CD8-positive, alpha-beta memory T cell (primary cell): Measurements from ENCODE around the gene UCKL1. TPM values are rescaled to one million over a fixed set of nuclear protein-coding genes. Genes with fewer than 3 reads are reported as not detected.
A peak's percentile ranks its signal among the peaks of the same experiment; 100 is the strongest.

Experiments used
- CTCF ChIA-PET: fragments of 350-600 bp; sonication (Branson Sonifier 250); formaldehyde crosslinking; loops from one replicate; lab custom pipeline; 2021; ENCODE audit warnings: antibody characterized with exemption; lab: Charles Lee
- POLR2A ChIA-PET: fragments of 350-600 bp; sonication (Branson Sonifier 250); formaldehyde crosslinking; loops from one replicate; lab custom pipeline; 2021; ENCODE audit warnings: antibody characterized with exemption; lab: Charles Lee
- DNase-seq, 5 donors: peaks; one replicate each; pipeline versions ENCODE4 v3.0.0 to v3.0.0-alpha.2; 2020 to 2022; ENCODE audit warnings: mixed read lengths in 1 of 5
- H3K27ac ChIP-seq: one replicate; pipeline ENCODE4 v1.7.0; 2013; ENCODE audit warnings: low read depth, mild to moderate bottlenecking, low read length, moderate library complexity
- H3K27me3 ChIP-seq: 2 replicates; pipeline ENCODE4 v1.7.0; 2013; ENCODE audit warnings: low read length, mild to moderate bottlenecking; ENCODE audit not compliant: insufficient read depth, poor library complexity, severe bottlenecking
- H3K36me3 ChIP-seq: 2 replicates; pipeline ENCODE4 v1.7.0; 2013; ENCODE audit warnings: mild to moderate bottlenecking, low read length, moderate library complexity; ENCODE audit not compliant: insufficient read depth
- H3K4me1 ChIP-seq: 2 replicates; pipeline ENCODE4 v1.7.0; 2013; ENCODE audit warnings: mild to moderate bottlenecking, low read length, moderate library complexity; ENCODE audit not compliant: insufficient read depth
- H3K4me3 ChIP-seq: 2 replicates; pipeline ENCODE4 v1.7.0; 2013; ENCODE audit warnings: mild to moderate bottlenecking, low read length
- H3K9me3 ChIP-seq: 2 replicates; pipeline ENCODE4 v1.7.0; 2013; ENCODE audit warnings: mild to moderate bottlenecking, low read length
- H3K27ac Mint-ChIP-seq, 8 donors: one replicate each; pipeline ENCODE4 v1.8.0; 2020 to 2021; ENCODE audit warnings: mixed read lengths in 8 of 8, mild to moderate bottlenecking in 6 of 8, inconsistent platforms in 3 of 8, moderate library complexity in 3 of 8
- H3K27me3 Mint-ChIP-seq, 2 donors: one replicate each; pipeline ENCODE4 v1.8.0; 2020 to 2021; ENCODE audit warnings: mixed read lengths in 2 of 2, mild to moderate bottlenecking in 1 of 2, moderate library complexity in 1 of 2
- H3K36me3 Mint-ChIP-seq, 3 donors: one replicate each; pipeline ENCODE4 v1.8.0; 2020 to 2021; ENCODE audit warnings: mixed read lengths in 3 of 3, inconsistent platforms in 1 of 3, mild to moderate bottlenecking in 1 of 3
- H3K4me1 Mint-ChIP-seq, 3 donors: one replicate each; pipeline ENCODE4 v1.8.0; 2020 to 2021; ENCODE audit warnings: mixed read lengths in 3 of 3, inconsistent platforms in 1 of 3, mild to moderate bottlenecking in 1 of 3
- H3K4me3 Mint-ChIP-seq, 7 donors: one replicate each; pipeline ENCODE4 v1.8.0; 2020 to 2021; ENCODE audit warnings: mixed read lengths in 7 of 7, mild to moderate bottlenecking in 6 of 7, moderate library complexity in 4 of 7, inconsistent platforms in 2 of 7
- H3K9me3 Mint-ChIP-seq, 5 donors: one replicate each; pipeline ENCODE4 v1.8.0; 2020 to 2022; ENCODE audit warnings: mixed read lengths in 5 of 5, mild to moderate bottlenecking in 3 of 5, moderate library complexity in 2 of 5, inconsistent platforms in 1 of 5
- polyA plus RNA-seq: library from polyadenylated mRNA; unstranded; fragments of 300-500 nt; fragmentation: Illumina TruSeq; gene quantifications from one replicate; pipeline ENCODE4 v1.2.3, GENCODE V29; 2021
- total RNA-seq, 2 experiments: library from RNA; stranded (reverse); gene quantifications; one replicate each; pipeline ENCODE4 v1.2.3, GENCODE V29; 2021

The UCKL1 gene
- total and polyA plus RNA-seq, 3 experiments from 2014 or later, result 34.5 to 36.2 (median 35.7) TPM

GRCh38 chr20:63956664-63957003 is 418 bp upstream of the UCKL1 start:
- Histone ChIP-seq H3K4me1 (peaks cover 26% of the 10 kb centered on the region), H3K27ac (peak overlapping the region; percentile 35), H3K36me3 (no peaks in the 10 kb centered on the region), H3K4me3 (peak overlapping the region; percentile 51), H3K27me3 (no peaks in the 10 kb centered on the region), H3K9me3 (no peaks in the 10 kb centered on the region)
- Mint-ChIP-seq H3K4me3 (peak overlapping the region; percentile 77 to 92 (median 86)), H3K27me3 (no peaks in the 10 kb centered on the region), H3K36me3 (peaks cover 0 to 18% (median 0%) of the 10 kb centered on the region in 3 donors), H3K9me3 (no peaks in the 10 kb centered on the region), H3K27ac (peak overlapping the region in 7 of 8 donors; percentile 46 to 87 (median 78)), H3K4me1 (peaks cover 22 to 42% (median 22%) of the 10 kb centered on the region in 3 donors)
- POLR2A ChIA-PET, result interaction anchor here (0.6 to 2.0 kb wide), 7 partner anchors 23 to 436 kb away, joined by 3 to 18 read pairs (median 4); partner anchors contain the start of genes ARFRP1, OPRL1, PPDPF and PRPF6
- DNase-seq, result no peak
- CTCF ChIA-PET, result interaction anchor here (0.8 to 3.4 kb wide), 6 partner anchors 12 to 460 kb away, joined by 3 to 14 read pairs (median 4); partner anchors contain the start of genes PRPF6 and SAMD10

GRCh38 chr20:63955281-63955826 is 862 bp downstream of the UCKL1 start:
- H3K4me1 Mint-ChIP-seq, result peaks cover 22 to 47% (median 23%) of the 10 kb centered on the region in 3 donors
- CTCF ChIA-PET, result interaction anchor here (1.5 to 3.4 kb wide), 2 partner anchors 25 to 84 kb away, joined by 7 to 14 read pairs; partner anchors contain the start of genes PRPF6 and SAMD10
- H3K27me3 ChIP-seq, result no peaks in the 10 kb centered on the region
- no peaks in the 10 kb centered on the region for H3K9me3 ChIP-seq
- no peaks in the 10 kb centered on the region for H3K36me3 ChIP-seq
- POLR2A ChIA-PET, result interaction anchor here (0.9 kb wide), 1 partner anchor 435 kb away, joined by 3 read pairs; the partner anchor contains the start of gene PPDPF
- DNase-seq, result peak in 2 of 5 donors; percentile 25 to 37
- peak overlapping the region; percentile 73 to 92 (median 80) for H3K4me3 Mint-ChIP-seq
- peak overlapping the region; percentile 79 for H3K27ac ChIP-seq
- H3K4me1 ChIP-seq, result peaks cover 26% of the 10 kb centered on the region
- H3K9me3 Mint-ChIP-seq, result no peaks in the 10 kb centered on the region
- H3K27ac Mint-ChIP-seq, result peak overlapping the region in 6 of 8 donors; percentile 12 to 83 (median 62)
- no peaks in the 10 kb centered on the region for H3K27me3 Mint-ChIP-seq
- peaks cover 0 to 11% (median 0%) of the 10 kb centered on the region in 3 donors for H3K36me3 Mint-ChIP-seq
- H3K4me3 ChIP-seq, result peak overlapping the region; percentile 74

- Mint-ChIP-seq H3K4me1 (peaks cover 31 to 60% (median 34%) of the 10 kb centered on the region in 3 donors), H3K27me3 (no peaks in the 10 kb centered on the region), H3K36me3 (peaks cover 0 to 6% (median 0%) of the 10 kb centered on the region in 3 donors), H3K4me3 (peak overlapping the region; percentile 66 to 91 (median 80)), H3K27ac (peak overlapping the region; percentile 19 to 85 (median 68)), H3K9me3 (no peaks in the 10 kb centered on the region)
- Histone ChIP-seq H3K27me3 (no peaks in the 10 kb centered on the region), H3K27ac (no peak overlapping the region), H3K4me1 (peaks cover 38% of the 10 kb centered on the region), H3K36me3 (no peaks in the 10 kb centered on the region), H3K9me3 (no peaks in the 10 kb centered on the region), H3K4me3 (no peak overlapping the region)
- DNase-seq, result no peak
- ChIA-PET CTCF (interaction anchor here (1.5 to 3.4 kb wide), 2 partner anchors 26 to 85 kb away, joined by 7 to 14 read pairs; partner anchors contain the start of genes PRPF6 and SAMD10), POLR2A (no interaction called here)
Measured at GRCh38 chr20:63953764-63954429, 2.3 kb downstream of the UCKL1 start.

- peaks cover 49% of the 10 kb centered on the region for H3K4me1 ChIP-seq
- no peaks in the 10 kb centered on the region for H3K27me3 ChIP-seq
- H3K27me3 Mint-ChIP-seq, result no peaks in the 10 kb centered on the region
- H3K36me3 ChIP-seq, result no peaks in the 10 kb centered on the region
- peak overlapping the region in 2 of 7 donors; percentile 19 to 91 for H3K4me3 Mint-ChIP-seq
- no peak overlapping the region for H3K27ac ChIP-seq
- no peaks in the 10 kb centered on the region for H3K9me3 ChIP-seq
- peaks cover 0 to 6% (median 0%) of the 10 kb centered on the region in 3 donors for H3K36me3 Mint-ChIP-seq
- no peak for DNase-seq
- H3K9me3 Mint-ChIP-seq, result no peaks in the 10 kb centered on the region
- CTCF ChIA-PET, result interaction anchor here (1.5 kb wide), 1 partner anchor 28 kb away, joined by 5 read pairs; the partner anchor contains the start of gene PRPF6
- peaks cover 42 to 69% (median 44%) of the 10 kb centered on the region in 3 donors for H3K4me1 Mint-ChIP-seq
- no peak overlapping the region for H3K4me3 ChIP-seq
- POLR2A ChIA-PET, result no interaction called here
- H3K27ac Mint-ChIP-seq, result peak overlapping the region in 2 of 8 donors; percentile 24 to 77
Measured at GRCh38 chr20:63952769-63953168, 3.4 kb downstream of the UCKL1 start.

GRCh38 chr20:63952210-63952535 is 4.0 kb downstream of the UCKL1 start:
- H3K4me3 ChIP-seq, result no peak overlapping the region
- peaks cover 51% of the 10 kb centered on the region for H3K4me1 ChIP-seq
- ChIA-PET CTCF (interaction anchor here (1.5 kb wide), 1 partner anchor 28 kb away, joined by 5 read pairs; the partner anchor contains the start of gene PRPF6), POLR2A (no interaction called here)
- Mint-ChIP-seq H3K4me1 (peaks cover 48 to 69% (median 48%) of the 10 kb centered on the region in 3 donors), H3K27me3 (no peaks in the 10 kb centered on the region), H3K36me3 (peaks cover 0 to 6% (median 0%) of the 10 kb centered on the region in 3 donors), H3K9me3 (no peaks in the 10 kb centered on the region), H3K4me3 (no peak overlapping the region), H3K27ac (peak overlapping the region in 1 of 8 donors; percentile 77)
- H3K27me3 ChIP-seq, result no peaks in the 10 kb centered on the region
- DNase-seq, result no peak
- no peaks in the 10 kb centered on the region for H3K9me3 ChIP-seq
- H3K36me3 ChIP-seq, result no peaks in the 10 kb centered on the region
- H3K27ac ChIP-seq, result no peak overlapping the region

GRCh38 chr20:63951398-63952209 is 4.6 kb downstream of the UCKL1 start:
- ChIA-PET POLR2A (no interaction called here), CTCF (interaction anchor here (1.5 kb wide), 1 partner anchor 29 kb away, joined by 5 read pairs; the partner anchor contains the start of gene PRPF6)
- Mint-ChIP-seq H3K36me3 (peaks cover 0 to 11% (median 0%) of the 10 kb centered on the region in 3 donors), H3K27me3 (no peaks in the 10 kb centered on the region), H3K4me3 (peak overlapping the region in 1 of 7 donors; percentile 56), H3K4me1 (peaks cover 50 to 70% (median 53%) of the 10 kb centered on the region in 3 donors), H3K27ac (peak overlapping the region in 2 of 8 donors; percentile 52 to 87), H3K9me3 (no peaks in the 10 kb centered on the region)
- Histone ChIP-seq H3K9me3 (no peaks in the 10 kb centered on the region), H3K27me3 (no peaks in the 10 kb centered on the region), H3K4me3 (no peak overlapping the region), H3K36me3 (no peaks in the 10 kb centered on the region), H3K27ac (no peak overlapping the region), H3K4me1 (peaks cover 50% of the 10 kb centered on the region)
- DNase-seq, result no peak

GRCh38 chr20:63950701-63951397 is 5.4 kb downstream of the UCKL1 start:
- H3K36me3 Mint-ChIP-seq, result peaks cover 0 to 12% (median 0%) of the 10 kb centered on the region in 3 donors
- H3K27ac ChIP-seq, result no peak overlapping the region
- peak overlapping the region in 2 of 7 donors; percentile 13 to 27 for H3K4me3 Mint-ChIP-seq
- H3K4me3 ChIP-seq, result no peak overlapping the region
- no peaks in the 10 kb centered on the region for H3K27me3 ChIP-seq
- H3K36me3 ChIP-seq, result no peaks in the 10 kb centered on the region
- H3K9me3 Mint-ChIP-seq, result no peaks in the 10 kb centered on the region
- H3K9me3 ChIP-seq, result no peaks in the 10 kb centered on the region
- ChIA-PET POLR2A (no interaction called here), CTCF (no interaction called here)
- peaks cover 48 to 67% (median 53%) of the 10 kb centered on the region in 3 donors for H3K4me1 Mint-ChIP-seq
- H3K27me3 Mint-ChIP-seq, result no peaks in the 10 kb centered on the region
- peak overlapping the region in 5 of 8 donors; percentile 39 to 96 (median 55) for H3K27ac Mint-ChIP-seq
- peaks cover 50% of the 10 kb centered on the region for H3K4me1 ChIP-seq
- no peak for DNase-seq
